ENCODE data around the gene CELF1.

CELF1 gene

DNA sequence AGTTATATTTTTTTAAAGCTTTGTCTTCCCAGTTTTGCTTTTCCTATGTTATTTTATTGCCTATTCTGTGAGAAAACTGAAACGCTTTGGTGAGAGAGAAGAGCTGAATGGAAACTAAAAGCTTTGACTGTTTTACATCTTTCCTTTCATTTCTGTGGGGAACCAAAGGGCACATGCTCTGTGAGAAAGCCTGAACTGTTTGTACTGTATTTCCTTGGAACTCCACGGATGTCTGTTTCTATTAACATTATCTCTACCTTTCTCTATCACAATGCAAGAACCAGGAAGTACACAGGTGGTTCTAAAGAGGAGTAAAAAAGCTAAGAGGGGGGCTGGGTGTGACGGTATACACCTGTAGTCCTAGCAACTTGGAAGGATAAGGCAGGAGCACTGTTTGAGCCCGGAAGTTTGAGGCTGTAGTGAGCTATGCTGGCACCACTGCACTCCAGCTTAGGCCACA, 43.8 kb downstream of the CELF1 start:
- DNase-seq (ENCODE audit: low spot score), result no peak

DNA sequence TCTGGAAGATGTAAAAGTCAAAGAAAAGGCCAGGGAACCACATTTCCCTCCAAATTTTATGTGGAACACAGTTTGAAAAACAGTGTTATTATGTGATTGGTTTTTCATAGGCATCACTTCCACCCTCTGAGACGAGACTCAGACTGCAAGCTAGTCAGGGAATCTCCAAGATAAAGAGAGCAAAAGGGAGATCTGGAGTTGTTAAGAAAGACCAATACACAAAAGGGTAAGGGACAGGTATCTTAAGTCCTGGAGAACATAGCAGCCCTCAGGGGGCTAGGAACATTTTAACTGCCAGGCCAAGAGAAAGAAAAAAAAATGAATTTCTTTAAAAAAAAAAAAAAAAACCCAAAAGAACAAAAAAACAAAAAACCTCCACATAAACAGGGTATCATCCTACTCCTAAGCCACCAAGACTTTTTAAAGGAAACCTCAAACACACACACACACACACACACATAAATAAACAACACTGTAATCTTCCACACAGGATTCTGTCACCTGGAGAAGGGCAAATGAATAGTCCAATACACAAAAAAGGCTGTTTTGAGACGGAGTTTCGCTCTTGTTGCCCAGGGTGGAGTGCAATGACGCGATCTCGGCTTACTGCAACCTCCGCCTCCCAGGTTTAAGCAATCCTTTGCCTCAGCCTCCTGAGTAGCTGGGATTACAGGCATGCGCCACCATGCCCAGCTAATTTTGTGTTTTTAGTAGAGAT, 44.5 kb downstream of the CELF1 start:
- DNase-seq (ENCODE audit: low spot score), result no peak

- DNase-seq (ENCODE audit: low spot score), result no peak
Measured at GRCh38 chr11:47507563-47508239, 45.2 kb downstream of the CELF1 start.

GRCh38 chr11:47506795-47507562, 46.0 kb downstream of the CELF1 start:
- DNase-seq (ENCODE audit: low spot score), result no peak

- DNase-seq (ENCODE audit: low spot score), result no peak
Measured at GRCh38 chr11:47506373-47506772, 46.6 kb downstream of the CELF1 start.

GRCh38 chr11:47504910-47505309, 48.0 kb downstream of the CELF1 start:
- no peak for DNase-seq (ENCODE audit: low spot score)

- DNase-seq (ENCODE audit: low spot score), result no peak
Measured at GRCh38 chr11:47503227-47503626, 49.7 kb downstream of the CELF1 start.

DNA sequence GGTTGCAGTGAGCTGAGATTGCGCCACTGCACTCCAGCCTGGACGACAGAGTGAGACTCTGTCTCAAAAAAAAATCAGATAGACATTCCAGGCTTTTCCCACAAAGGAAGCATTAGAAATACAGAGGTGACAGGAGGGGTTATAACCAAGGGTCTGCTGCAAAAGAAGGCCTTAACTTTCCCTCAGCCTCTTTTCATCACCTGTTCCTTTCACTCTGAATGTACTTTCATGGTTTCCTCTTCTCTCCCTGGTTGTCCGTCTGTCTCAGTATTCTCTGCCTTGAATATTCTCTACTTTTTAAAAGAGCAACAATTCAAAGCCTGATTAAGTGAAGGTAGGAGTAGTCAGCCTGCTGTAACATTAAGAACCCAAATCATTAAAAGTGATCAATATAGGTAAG, 50.2 kb downstream of the CELF1 start:
- DNase-seq (ENCODE audit: low spot score), result no peak

DNA sequence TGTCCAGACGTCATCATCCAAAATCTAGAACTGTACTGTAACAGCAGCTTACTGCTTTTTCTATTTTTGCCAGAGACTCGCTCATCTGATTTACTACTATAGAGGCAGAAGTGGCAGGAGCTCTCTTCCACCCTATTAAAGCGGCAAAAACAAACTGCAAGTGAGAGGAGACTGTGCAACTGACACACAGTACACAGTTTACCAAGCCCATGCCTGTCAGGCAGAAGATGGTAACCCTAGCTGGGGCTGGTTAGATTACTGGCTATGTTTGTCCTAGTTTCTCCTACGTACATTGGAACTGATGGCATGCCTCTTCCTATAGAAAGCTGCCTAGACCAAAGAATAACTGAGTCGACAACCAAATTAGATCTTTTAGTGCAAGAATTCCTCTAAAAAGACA, 51.8 kb downstream of the CELF1 start:
- DNase-seq (ENCODE audit: low spot score), result no peak

- no peak for DNase-seq (ENCODE audit: low spot score)
Measured at GRCh38 chr11:47500121-47500520, 52.8 kb downstream of the CELF1 start.

- no peak for DNase-seq (ENCODE audit: low spot score)
Measured at GRCh38 chr11:47499614-47500013, 53.3 kb downstream of the CELF1 start.

GRCh38 chr11:47499161-47499560, 53.8 kb downstream of the CELF1 start:
- no peak for DNase-seq (ENCODE audit: low spot score)

DNA sequence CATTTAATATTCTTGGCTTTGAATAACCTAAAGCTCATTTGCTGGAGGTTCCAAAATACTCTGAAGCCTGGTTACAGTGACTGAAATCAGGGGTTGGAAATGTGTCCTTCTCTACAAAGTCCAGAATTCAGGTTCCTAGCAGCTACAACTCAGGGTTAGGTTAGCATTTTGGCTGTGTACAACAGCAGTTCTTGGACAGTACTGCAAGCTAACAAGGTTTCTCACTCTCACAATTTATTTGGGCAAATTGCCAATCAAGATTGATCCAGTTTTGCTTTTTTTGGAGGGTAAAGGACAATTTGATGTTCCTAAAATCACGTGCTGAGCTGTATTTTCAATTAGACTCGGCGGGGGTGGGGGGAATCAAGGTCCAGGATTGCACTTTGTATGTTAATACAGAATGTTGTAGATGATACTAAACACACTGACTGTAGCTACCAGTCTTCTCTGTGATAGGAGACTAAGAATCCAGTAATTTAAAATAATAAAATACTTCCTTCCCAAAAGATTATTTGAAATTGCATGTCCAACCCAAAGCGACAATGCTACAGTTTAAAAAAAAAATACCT, 54.3 kb downstream of the CELF1 start:
- no peak for DNase-seq (ENCODE audit: low spot score)

DNA sequence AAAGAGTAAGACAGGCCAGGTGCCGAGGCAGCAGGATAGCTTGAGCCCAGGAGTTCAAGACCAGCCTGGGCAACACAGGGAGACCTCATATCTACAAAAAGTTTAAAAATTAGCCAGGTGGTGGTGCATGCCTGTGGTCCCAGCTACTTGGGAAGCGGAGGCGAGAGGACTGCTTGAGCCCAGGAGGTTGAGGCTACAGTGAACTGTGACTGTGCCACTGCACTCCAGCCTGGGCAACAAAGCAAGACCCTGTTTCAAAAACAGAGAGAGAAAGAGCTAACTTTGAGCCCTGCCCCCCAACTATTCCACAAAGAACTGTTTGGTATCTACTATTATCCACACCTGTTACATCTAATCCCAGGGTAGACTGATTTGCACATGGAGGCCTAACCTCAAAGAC, 54.8 kb downstream of the CELF1 start:
- no peak for DNase-seq (ENCODE audit: low spot score)

- DNase-seq (ENCODE audit: low spot score), result no peak
Measured at GRCh38 chr11:47496808-47497207, 56.1 kb downstream of the CELF1 start.

DNA sequence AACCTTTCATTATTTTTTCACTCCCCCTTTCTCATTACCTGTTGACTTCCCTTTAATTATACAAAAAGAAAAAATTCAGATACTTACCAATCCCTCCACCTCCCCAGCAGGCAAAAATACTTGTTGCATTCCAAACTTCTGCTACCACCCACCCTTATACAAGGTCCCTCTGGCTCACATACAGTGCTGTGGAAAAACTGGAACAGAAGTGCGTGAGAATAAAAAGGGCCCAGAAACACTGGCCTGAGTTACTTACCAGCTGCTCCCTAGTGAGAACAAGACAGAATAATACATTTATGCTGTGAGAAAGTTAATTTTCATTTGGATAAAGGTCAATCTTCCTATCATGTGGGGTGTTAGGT, 57.1 kb downstream of the CELF1 start:
- DNase-seq (ENCODE audit: low spot score), result no peak

- DNase-seq (ENCODE audit: low spot score), result no peak
Measured at GRCh38 chr11:47495011-47495855, 57.7 kb downstream of the CELF1 start.

GRCh38 chr11:47489395-47489755, 63.6 kb downstream of the CELF1 start:
- DNase-seq (ENCODE audit: low spot score), result no peak

- DNase-seq (ENCODE audit: low spot score), result no peak
Measured at GRCh38 chr11:47488674-47489394, 64.1 kb downstream of the CELF1 start.

GRCh38 chr11:47488111-47488510, 64.8 kb downstream of the CELF1 start:
- no peak for DNase-seq (ENCODE audit: low spot score)

GRCh38 chr11:47487421-47487820, 65.5 kb downstream of the CELF1 start:
- no peak for DNase-seq (ENCODE audit: low spot score)
